DND-41 (cell line): ENCODE data around the gene RIPOR2.
"Not testable (repeated sequence)": the region's sequence is repeated elsewhere in the genome, so short reads cannot be mapped to it uniquely, and the experiment has no call there.

ENCODE experiments used
- ATAC-seq: fragments of 200-7000 bp; cut with Tn5 transposase; 3 replicates; pipeline ENCODE4 v1.9.1; 2021; ENCODE audit warnings: low read depth; ENCODE audit not compliant: insufficient read depth
- DNase-seq: peaks from one replicate; pipeline ENCODE4 v3.0.0-alpha.2; 2020
- H2AFZ ChIP-seq: 2 replicates; pipeline ENCODE4 v1.6.0; 2012; ENCODE audit warnings: low read depth, low read length
- H3K27ac ChIP-seq: 2 replicates; pipeline ENCODE4 v1.5.1; 2012; ENCODE audit warnings: low read length, inconsistent platforms
- H3K27me3 ChIP-seq: fragments of 200-600 bp; sonication (generic); 2 replicates; pipeline ENCODE4 v1.6.0; 2012; ENCODE audit warnings: low read length, mild to moderate bottlenecking, inconsistent platforms; ENCODE audit not compliant: insufficient read depth, poor library complexity
- H3K36me3 ChIP-seq: 2 replicates; pipeline ENCODE4 v1.5.1; 2012; ENCODE audit warnings: low read length, inconsistent platforms; ENCODE audit not compliant: insufficient read depth
- H3K4me1 ChIP-seq: 2 replicates; pipeline ENCODE4 v1.5.1; 2012; ENCODE audit warnings: mild to moderate bottlenecking, low read length; ENCODE audit not compliant: insufficient read depth
- H3K4me2 ChIP-seq: 2 replicates; pipeline ENCODE4 v1.6.0; 2012; ENCODE audit warnings: mild to moderate bottlenecking, moderate library complexity, low read length, inconsistent platforms; ENCODE audit not compliant: insufficient read depth
- H3K4me3 ChIP-seq, 2 experiments: fragments of 200-600 bp in 1 of 2; shearing (Covaris generic) in 1 of 2; 2 replicates each; pipeline ENCODE4 v1.5.1; 2012 to 2016; ENCODE audit warnings: inconsistent platforms in 2 of 2, low read length in 2 of 2, mild to moderate bottlenecking in 2 of 2, low read depth in 1 of 2, moderate library complexity in 1 of 2
- H3K79me2 ChIP-seq: 2 replicates; pipeline ENCODE4 v1.6.0; 2012; ENCODE audit warnings: low read length, inconsistent platforms; ENCODE audit not compliant: insufficient read depth
- H3K9ac ChIP-seq: 2 replicates; pipeline ENCODE4 v1.6.0; 2012; ENCODE audit warnings: low read depth, mild to moderate bottlenecking, inconsistent platforms, low read length, moderate library complexity
- H3K9me3 ChIP-seq: 2 replicates; pipeline ENCODE4 v1.5.1; 2012; ENCODE audit warnings: low read length, moderate library complexity, mild to moderate bottlenecking, inconsistent platforms; ENCODE audit not compliant: insufficient read depth, severe bottlenecking
- H4K20me1 ChIP-seq: 2 replicates; pipeline ENCODE4 v1.6.0; 2012; ENCODE audit warnings: low read length; ENCODE audit not compliant: insufficient read depth
- CTCF ChIP-seq: IDR thresholded peaks from 2 replicates; pipeline ENCODE4 v1.5.1; 2012; ENCODE audit warnings: borderline replicate concordance, low read length, moderate library complexity, mild to moderate bottlenecking; ENCODE audit not compliant: poor library complexity, severe bottlenecking; ENCODE audit errors: extremely low read depth
- EZH2 ChIP-seq: IDR thresholded peaks from 3 replicates; pipeline ENCODE4 v1.6.1; 2012; ENCODE audit warnings: borderline replicate concordance, low read depth, mild to moderate bottlenecking, moderate library complexity, low read length, inconsistent platforms; ENCODE audit not compliant: severe bottlenecking

RIPOR2 gene

GRCh38 chr6:24881376-24881775 lies 54.4 kb downstream of the RIPOR2 start:
- Histone ChIP-seq H3K36me3 (0 out of 2 replicates have a peak, but pooled peaks cover 3% of the 10 kb centered on the region), H3K79me2 (no peaks in the 10 kb centered on the region), H3K4me1 (peaks cover 15% of the 10 kb centered on the region), H3K4me2 (no peak overlapping the region), H3K9ac (no peak overlapping the region), H3K27ac (no peak overlapping the region), H4K20me1 (no peaks in the 10 kb centered on the region), H3K4me3 (no peak overlapping the region), H3K27me3 (no peaks in the 10 kb centered on the region), H2AFZ (no peak overlapping the region), H3K9me3 (peaks cover 11% of the 10 kb centered on the region)
- ATAC-seq (no peak), DNase-seq (no peak)
- TF ChIP-seq CTCF = no peak
- TF ChIP-seq EZH2 = no peak

- TF ChIP-seq EZH2 = no peak
- no peak for TF ChIP-seq CTCF
- Histone ChIP-seq H2AFZ (no peak overlapping the region), H3K4me3 (no peak overlapping the region), H3K36me3 (0 out of 2 replicates have a peak, but pooled peaks cover 3% of the 10 kb centered on the region), H3K4me2 (no peak overlapping the region), H3K79me2 (no peaks in the 10 kb centered on the region), H3K9me3 (peaks cover 11% of the 10 kb centered on the region), H3K27ac (no peak overlapping the region), H3K4me1 (peaks cover 15% of the 10 kb centered on the region), H3K27me3 (no peaks in the 10 kb centered on the region), H4K20me1 (no peaks in the 10 kb centered on the region), H3K9ac (no peak overlapping the region)
- DNase-seq = no peak
- ATAC-seq = no peak
These were observed 55.3 kb downstream of the RIPOR2 start for GRCh38 chr6:24880451-24880850.

GRCh38 chr6:24879351-24879750 lies 56.4 kb downstream of the RIPOR2 start:
- no peak overlapping the region for H3K9ac ChIP-seq
- peaks cover 11% of the 10 kb centered on the region for H3K9me3 ChIP-seq
- peaks cover 9% of the 10 kb centered on the region; the same call in 1 of the 2 replicates for H3K36me3 ChIP-seq
- H4K20me1 ChIP-seq = no peaks in the 10 kb centered on the region
- TF ChIP-seq EZH2 (no peak), CTCF (no peak)
- H3K4me2 ChIP-seq = no peak overlapping the region
- peaks cover 12% of the 10 kb centered on the region for H3K4me1 ChIP-seq
- ATAC-seq = no peak
- H2AFZ ChIP-seq = no peak overlapping the region
- H3K27me3 ChIP-seq = no peaks in the 10 kb centered on the region
- no peak for DNase-seq
- H3K27ac ChIP-seq = no peak overlapping the region
- H3K4me3 ChIP-seq = no peak overlapping the region
- H3K79me2 ChIP-seq = no peaks in the 10 kb centered on the region

GRCh38 chr6:24877747-24878146 lies 58.0 kb downstream of the RIPOR2 start:
- not testable (repeated sequence) for H3K79me2 ChIP-seq
- Histone ChIP-seq H3K9me3 (peaks cover 11% of the 10 kb centered on the region), H3K36me3 (peaks cover 25% of the 10 kb centered on the region; the same call in 1 of the 2 replicates)

More at GRCh38 chr6:24877747-24878146, 58.0 kb downstream of the RIPOR2 start:
- not testable (repeated sequence) for H3K4me3 ChIP-seq, H2AFZ ChIP-seq, DNase-seq, H3K4me2 ChIP-seq, H3K9ac ChIP-seq, H3K27ac ChIP-seq, ATAC-seq, H4K20me1 ChIP-seq, H3K27me3 ChIP-seq, H3K4me1 ChIP-seq
